GM06990 (cell line): ENCODE data around the gene MTSS2.

Experiments used
- DNase-seq: peaks from one replicate; pipeline ENCODE4 v3.0.0-alpha.2; 2011; ENCODE audit not compliant: insufficient read length; ENCODE audit errors: extremely low read depth
- H3K27me3 ChIP-seq: replicated peaks from 2 replicates; pipeline ENCODE4 v1.6.0; 2011; ENCODE audit warnings: low read length; ENCODE audit not compliant: control insufficient read depth, insufficient read depth
- H3K36me3 ChIP-seq: 2 replicates; pipeline ENCODE4 v1.5.1; 2011; ENCODE audit warnings: low read length; ENCODE audit not compliant: control insufficient read depth, insufficient read depth
- H3K4me3 ChIP-seq: replicated peaks from 2 replicates; pipeline ENCODE4 v1.5.1; 2011; ENCODE audit warnings: low read depth, mild to moderate bottlenecking, control low read depth, low read length
- CTCF ChIP-seq: IDR thresholded peaks from 2 replicates; pipeline ENCODE4 v1.5.1; 2011; ENCODE audit warnings: low read length, control low read depth, mild to moderate bottlenecking, inconsistent platforms; ENCODE audit not compliant: insufficient read depth, poor library complexity, severe bottlenecking

Gene MTSS2

GRCh38 chr16:70729292-70729691 is 43.4 kb upstream of the MTSS2 start:
- H3K36me3 ChIP-seq: peaks cover 14% of the 10 kb centered on the region
- no peak for DNase-seq
- no peak for TF ChIP-seq CTCF

GRCh38 chr16:70728150-70728549 is 42.3 kb upstream of the MTSS2 start:
- TF ChIP-seq CTCF: no peak

More at GRCh38 chr16:70729292-70729691, 43.4 kb upstream of the MTSS2 start:
- H3K27me3 ChIP-seq: no peaks in the 10 kb centered on the region
- no peak overlapping the region for H3K4me3 ChIP-seq

GRCh38 chr16:70726892-70727361 is 41.1 kb upstream of the MTSS2 start:
- no peak for TF ChIP-seq CTCF
- Histone ChIP-seq H3K4me3 (no peak overlapping the region), H3K36me3 (peaks cover 14% of the 10 kb centered on the region), H3K27me3 (no peaks in the 10 kb centered on the region)
- no peak for DNase-seq

More at GRCh38 chr16:70728150-70728549, 42.3 kb upstream of the MTSS2 start:
- no peak for DNase-seq
- H3K36me3 ChIP-seq: peaks cover 14% of the 10 kb centered on the region
- no peak overlapping the region for H3K4me3 ChIP-seq
- no peaks in the 10 kb centered on the region for H3K27me3 ChIP-seq

- DNase-seq: no peak
- Histone ChIP-seq H3K27me3 (no peaks in the 10 kb centered on the region), H3K4me3 (no peak overlapping the region)
These were observed 40.3 kb upstream of the MTSS2 start for GRCh38 chr16:70725912-70726828.

More at GRCh38 chr16:70725912-70726828, 40.3 kb upstream of the MTSS2 start:
- TF ChIP-seq CTCF: no peak
- H3K36me3 ChIP-seq: peaks cover 18% of the 10 kb centered on the region
